ENCODE data around the gene HRH2. TPM values are rescaled to one million over a fixed set of nuclear protein-coding genes. Genes with fewer than 3 reads are reported as not detected.

HRH2 gene
- total and polyA plus RNA-seq, 3 experiments from 2014 or later: 1.3 to 29.6 (median 28.9) TPM

DNA sequence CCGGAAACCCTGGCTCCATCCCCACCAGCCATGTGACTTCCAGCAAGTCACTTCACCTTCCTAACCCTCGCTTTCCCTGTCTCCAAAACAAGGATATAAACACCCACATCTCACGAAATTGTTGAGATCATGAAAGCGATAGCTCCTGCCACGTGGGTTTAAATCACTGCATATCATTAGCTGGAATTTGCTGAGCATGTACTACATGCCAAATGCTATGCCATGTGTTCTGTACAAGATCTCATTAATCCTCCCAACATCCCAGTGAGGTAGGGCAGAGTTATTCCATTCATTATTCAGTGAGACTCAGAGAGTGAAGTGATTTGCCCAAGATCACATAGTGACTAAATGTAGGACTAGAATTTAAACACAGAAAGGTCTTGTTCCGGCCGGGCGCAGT is 29.2 kb upstream of the HRH2 start:
- no peaks in the 10 kb centered on the region for H3K27me3 ChIP-seq (ENCODE audit: insufficient read depth, low read length, poor library complexity, severe bottlenecking)
- Mint-ChIP-seq H3K9me3 (peaks cover 3 to 18% (median 14%) of the 10 kb centered on the region in 5 donors), H3K27ac (no peak overlapping the region), H3K27me3 (peaks cover 13 to 21% of the 10 kb centered on the region in 2 donors), H3K4me1 (no peaks in the 10 kb centered on the region), H3K4me3 (no peak overlapping the region), H3K36me3 (peaks cover 0 to 25% (median 2%) of the 10 kb centered on the region in 3 donors)
- ChIA-PET POLR2A (no interaction called here), CTCF (no interaction called here)
- no peaks in the 10 kb centered on the region for H3K4me1 ChIP-seq (ENCODE audit: insufficient read depth, low read length)
- H3K4me3 ChIP-seq (ENCODE audit: low read length): no peak overlapping the region
- H3K36me3 ChIP-seq (ENCODE audit: insufficient read depth, low read length): no peaks in the 10 kb centered on the region
- H3K9me3 ChIP-seq (ENCODE audit: low read length): no peaks in the 10 kb centered on the region
- no peak for DNase-seq
- H3K27ac ChIP-seq (ENCODE audit: low read depth, low read length): no peak overlapping the region

- H3K4me1 Mint-ChIP-seq: no peaks in the 10 kb centered on the region
- H3K9me3 ChIP-seq (ENCODE audit: low read length): no peaks in the 10 kb centered on the region
- H3K27me3 Mint-ChIP-seq: peaks cover 14 to 21% of the 10 kb centered on the region in 2 donors
- no peak overlapping the region for H3K4me3 ChIP-seq (ENCODE audit: low read length)
- H3K36me3 ChIP-seq (ENCODE audit: insufficient read depth, low read length): no peaks in the 10 kb centered on the region
- POLR2A ChIA-PET: no interaction called here
- H3K9me3 Mint-ChIP-seq: peaks cover 3 to 18% (median 14%) of the 10 kb centered on the region in 5 donors
- peaks cover 0 to 25% (median 2%) of the 10 kb centered on the region in 3 donors for H3K36me3 Mint-ChIP-seq
- no peak overlapping the region for H3K27ac ChIP-seq (ENCODE audit: low read depth, low read length)
- H3K27ac Mint-ChIP-seq: no peak overlapping the region
- DNase-seq: no peak
- no peaks in the 10 kb centered on the region for H3K27me3 ChIP-seq (ENCODE audit: insufficient read depth, low read length, poor library complexity, severe bottlenecking)
- CTCF ChIA-PET: no interaction called here
- no peak overlapping the region for H3K4me3 Mint-ChIP-seq
- no peaks in the 10 kb centered on the region for H3K4me1 ChIP-seq (ENCODE audit: insufficient read depth, low read length)
Measured at GRCh38 chr5:175629261-175629660, 28.6 kb upstream of the HRH2 start.

DNA sequence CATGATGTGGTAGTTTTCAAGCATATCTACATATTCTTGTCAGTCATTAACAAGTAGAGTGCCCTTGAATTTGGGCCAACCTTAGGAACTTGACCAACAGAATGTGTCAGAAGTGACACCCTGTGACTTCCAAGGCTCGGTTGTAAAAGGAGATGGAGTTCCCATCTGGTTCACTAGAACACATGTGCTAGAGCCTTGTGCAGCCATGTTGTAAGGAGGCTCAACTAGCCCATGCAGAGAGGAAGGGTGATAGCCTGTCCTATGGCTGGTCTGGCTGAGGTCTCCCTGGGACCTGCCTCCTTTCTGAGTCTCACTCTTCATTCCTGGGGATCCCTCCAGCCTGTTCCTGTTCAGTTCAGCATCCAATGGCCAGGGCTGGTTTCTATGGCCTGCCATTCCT is 28.1 kb upstream of the HRH2 start:
- Mint-ChIP-seq H3K36me3 (peaks cover 0 to 25% (median 2%) of the 10 kb centered on the region in 3 donors), H3K27me3 (peaks cover 14 to 21% of the 10 kb centered on the region in 2 donors), H3K4me3 (no peak overlapping the region), H3K27ac (no peak overlapping the region), H3K9me3 (peaks cover 3 to 18% (median 14%) of the 10 kb centered on the region in 5 donors), H3K4me1 (no peaks in the 10 kb centered on the region)
- ChIA-PET CTCF (no interaction called here), POLR2A (no interaction called here)
- Histone ChIP-seq H3K36me3 (ENCODE audit: insufficient read depth, low read length) (no peaks in the 10 kb centered on the region), H3K4me1 (ENCODE audit: insufficient read depth, low read length) (no peaks in the 10 kb centered on the region), H3K27ac (ENCODE audit: low read depth, low read length) (no peak overlapping the region), H3K9me3 (ENCODE audit: low read length) (no peaks in the 10 kb centered on the region), H3K4me3 (ENCODE audit: low read length) (no peak overlapping the region), H3K27me3 (ENCODE audit: insufficient read depth, low read length, poor library complexity, severe bottlenecking) (no peaks in the 10 kb centered on the region)
- no peak for DNase-seq

GRCh38 chr5:175635854-175636584 is 21.9 kb upstream of the HRH2 start:
- CTCF ChIA-PET: no interaction called here
- Mint-ChIP-seq H3K4me1 (peaks cover 9 to 13% (median 13%) of the 10 kb centered on the region in 3 donors), H3K9me3 (no peaks in the 10 kb centered on the region), H3K36me3 (no peaks in the 10 kb centered on the region), H3K4me3 (no peak overlapping the region), H3K27me3 (peaks cover 10 to 31% of the 10 kb centered on the region in 2 donors), H3K27ac (no peak overlapping the region)
- no peak for DNase-seq
- Histone ChIP-seq H3K4me3 (ENCODE audit: low read length) (no peak overlapping the region), H3K27me3 (ENCODE audit: insufficient read depth, low read length, poor library complexity, severe bottlenecking) (no peaks in the 10 kb centered on the region), H3K4me1 (ENCODE audit: insufficient read depth, low read length) (peaks cover 23% of the 10 kb centered on the region), H3K27ac (ENCODE audit: low read depth, low read length) (no peak overlapping the region), H3K9me3 (ENCODE audit: low read length) (no peaks in the 10 kb centered on the region), H3K36me3 (ENCODE audit: insufficient read depth, low read length) (no peaks in the 10 kb centered on the region)
- POLR2A ChIA-PET: no interaction called here

DNA sequence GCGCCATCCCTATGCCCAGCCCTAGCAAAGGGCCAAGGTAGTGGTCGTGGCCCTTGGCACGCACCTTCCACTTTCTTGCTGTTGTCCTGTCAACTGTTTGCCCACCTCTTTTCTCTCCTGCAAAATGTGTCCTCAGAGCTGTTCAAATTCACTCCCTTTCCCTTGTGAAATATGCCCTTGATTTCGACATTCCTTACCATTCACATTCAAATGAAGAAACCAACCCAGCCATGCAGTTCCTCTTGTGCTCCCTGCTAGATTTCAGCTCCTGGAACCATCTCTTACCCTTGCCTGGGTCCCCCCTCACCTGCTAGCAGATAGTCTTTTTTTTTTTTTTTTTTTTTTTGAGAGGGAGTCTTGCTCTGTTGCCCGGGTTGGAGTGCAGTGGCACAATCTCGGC is 19.6 kb upstream of the HRH2 start:
- H3K9me3 Mint-ChIP-seq: no peaks in the 10 kb centered on the region
- no peak overlapping the region for H3K27ac Mint-ChIP-seq
- no peak for DNase-seq
- H3K4me1 Mint-ChIP-seq: peaks cover 9 to 13% (median 13%) of the 10 kb centered on the region in 3 donors
- ChIA-PET CTCF (no interaction called here), POLR2A (no interaction called here)
- H3K9me3 ChIP-seq (ENCODE audit: low read length): no peaks in the 10 kb centered on the region
- H3K4me3 Mint-ChIP-seq: no peak overlapping the region
- H3K27ac ChIP-seq (ENCODE audit: low read depth, low read length): no peak overlapping the region
- H3K4me3 ChIP-seq (ENCODE audit: low read length): no peak overlapping the region
- peaks cover 12 to 32% of the 10 kb centered on the region in 2 donors for H3K27me3 Mint-ChIP-seq
- H3K36me3 Mint-ChIP-seq: peaks cover 0 to 4% (median 0%) of the 10 kb centered on the region in 3 donors
- no peaks in the 10 kb centered on the region for H3K27me3 ChIP-seq (ENCODE audit: insufficient read depth, low read length, poor library complexity, severe bottlenecking)
- no peaks in the 10 kb centered on the region for H3K36me3 ChIP-seq (ENCODE audit: insufficient read depth, low read length)
- peaks cover 23% of the 10 kb centered on the region for H3K4me1 ChIP-seq (ENCODE audit: insufficient read depth, low read length)

DNA sequence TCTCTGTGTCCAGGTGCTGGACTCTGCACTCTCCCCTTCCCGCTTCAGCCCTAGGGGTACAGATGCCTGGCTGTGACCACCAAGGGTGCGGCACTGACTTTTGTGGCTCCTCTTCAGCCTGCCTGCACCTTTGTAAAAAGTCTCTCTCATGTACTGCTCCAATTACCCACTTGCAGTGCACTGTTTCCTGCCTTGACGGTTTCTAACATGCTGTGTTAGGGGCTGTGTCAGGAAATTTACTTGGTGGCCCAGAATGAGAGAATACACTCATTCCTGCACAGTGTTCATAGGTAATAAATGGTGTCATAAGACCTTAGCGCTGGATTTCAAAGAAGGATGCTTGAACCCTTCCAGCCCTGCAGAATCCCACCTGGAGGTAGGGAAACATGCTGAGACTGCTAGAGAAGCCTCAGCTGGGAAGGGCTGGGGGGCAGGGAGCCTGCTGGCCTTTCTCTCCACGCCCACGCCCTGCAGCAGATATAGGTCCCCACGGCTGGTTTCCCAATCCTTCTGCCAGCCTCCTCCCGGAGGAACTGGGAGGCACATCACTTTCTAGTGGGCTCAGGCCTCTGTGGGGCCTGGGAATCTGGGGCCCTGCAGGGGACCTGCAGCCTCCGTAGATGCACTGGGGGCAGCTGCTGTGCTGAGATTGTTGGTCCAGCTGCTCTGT is 17.6 kb upstream of the HRH2 start:
- Histone ChIP-seq H3K4me3 (ENCODE audit: low read length) (peak overlapping the region; percentile 11), H3K9me3 (ENCODE audit: low read length) (no peaks in the 10 kb centered on the region), H3K36me3 (ENCODE audit: insufficient read depth, low read length) (no peaks in the 10 kb centered on the region), H3K27me3 (ENCODE audit: insufficient read depth, low read length, poor library complexity, severe bottlenecking) (no peaks in the 10 kb centered on the region), H3K4me1 (ENCODE audit: insufficient read depth, low read length) (peaks cover 23% of the 10 kb centered on the region), H3K27ac (ENCODE audit: low read depth, low read length) (no peak overlapping the region)
- Mint-ChIP-seq H3K4me3 (peak overlapping the region in 1 of 7 donors; percentile 28), H3K36me3 (peaks cover 0 to 4% (median 0%) of the 10 kb centered on the region in 3 donors), H3K27me3 (peaks cover 10 to 32% of the 10 kb centered on the region in 2 donors), H3K27ac (peak overlapping the region in 1 of 8 donors; percentile 35), H3K4me1 (peaks cover 9 to 13% (median 13%) of the 10 kb centered on the region in 3 donors), H3K9me3 (no peaks in the 10 kb centered on the region)
- no peak for DNase-seq
- CTCF ChIA-PET: no interaction called here
- POLR2A ChIA-PET: no interaction called here

GRCh38 chr5:175642998-175643397 is 14.9 kb upstream of the HRH2 start:
- ChIA-PET POLR2A (no interaction called here), CTCF (interaction anchor here (0.9 kb wide), 1 partner anchor 11 kb away, joined by 3 read pairs; no protein-coding TSS in a partner anchor)
- H3K27me3 ChIP-seq (ENCODE audit: insufficient read depth, low read length, poor library complexity, severe bottlenecking): no peaks in the 10 kb centered on the region
- H3K4me1 Mint-ChIP-seq: peaks cover 9 to 13% (median 13%) of the 10 kb centered on the region in 3 donors
- no peak overlapping the region for H3K27ac Mint-ChIP-seq
- H3K27ac ChIP-seq (ENCODE audit: low read depth, low read length): no peak overlapping the region
- no peaks in the 10 kb centered on the region for H3K9me3 ChIP-seq (ENCODE audit: low read length)
- H3K9me3 Mint-ChIP-seq: peaks cover 0 to 6% (median 0%) of the 10 kb centered on the region in 5 donors
- H3K4me3 ChIP-seq (ENCODE audit: low read length): no peak overlapping the region
- H3K4me1 ChIP-seq (ENCODE audit: insufficient read depth, low read length): peaks cover 23% of the 10 kb centered on the region
- peaks cover 0 to 9% (median 0%) of the 10 kb centered on the region in 3 donors for H3K36me3 Mint-ChIP-seq
- DNase-seq: no peak
- H3K36me3 ChIP-seq (ENCODE audit: insufficient read depth, low read length): no peaks in the 10 kb centered on the region
- H3K27me3 Mint-ChIP-seq: peaks cover 7 to 20% of the 10 kb centered on the region in 2 donors
- no peak overlapping the region for H3K4me3 Mint-ChIP-seq

DNA sequence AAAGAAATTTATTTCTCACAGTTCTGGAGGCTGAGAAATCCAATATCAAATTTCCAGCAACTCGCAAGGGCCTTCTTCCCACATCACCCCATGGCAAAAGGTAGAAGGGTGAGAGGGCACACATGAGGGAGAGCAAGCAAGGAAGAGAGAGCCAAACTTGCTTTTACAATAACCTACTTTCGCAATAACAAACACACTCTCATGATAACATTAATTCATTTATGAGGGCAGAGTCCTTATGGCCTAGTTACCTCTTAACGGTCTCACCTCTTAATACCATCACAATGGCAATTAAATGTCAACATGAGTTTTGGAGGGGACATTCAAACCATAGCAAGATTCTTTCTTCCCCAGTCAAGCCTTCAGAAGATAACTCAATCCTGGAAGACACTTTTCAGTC is 11.6 kb upstream of the HRH2 start:
- Mint-ChIP-seq H3K4me3 (no peak overlapping the region), H3K27me3 (peaks cover 0 to 5% of the 10 kb centered on the region in 2 donors), H3K9me3 (peaks cover 4 to 24% (median 14%) of the 10 kb centered on the region in 5 donors), H3K36me3 (peaks cover 0 to 24% (median 0%) of the 10 kb centered on the region in 3 donors), H3K27ac (no peak overlapping the region), H3K4me1 (peaks cover 6 to 11% (median 7%) of the 10 kb centered on the region in 3 donors)
- Histone ChIP-seq H3K4me1 (ENCODE audit: insufficient read depth, low read length) (peaks cover 21% of the 10 kb centered on the region), H3K4me3 (ENCODE audit: low read length) (no peak overlapping the region), H3K27me3 (ENCODE audit: insufficient read depth, low read length, poor library complexity, severe bottlenecking) (no peaks in the 10 kb centered on the region), H3K36me3 (ENCODE audit: insufficient read depth, low read length) (no peaks in the 10 kb centered on the region), H3K27ac (ENCODE audit: low read depth, low read length) (no peak overlapping the region), H3K9me3 (ENCODE audit: low read length) (peaks cover 5% of the 10 kb centered on the region)
- CTCF ChIA-PET: no interaction called here
- POLR2A ChIA-PET: no interaction called here
- no peak for DNase-seq

Measured in CD8-positive, alpha-beta memory T cell (primary cell).